H1 (cell line): ENCODE measurements around the gene KRT14. TPM values are rescaled to one million over a fixed set of nuclear protein-coding genes. Genes with fewer than 3 reads are reported as not detected.

Source experiments
- CTCF ChIA-PET: fragments of 300-600 bp; sonication (Branson Sonifier 250); formaldehyde crosslinking; loops from one replicate; lab custom pipeline; 2021; ENCODE audit not compliant: partially characterized antibody; lab: Charles Lee
- POLR2A ChIA-PET: fragments of 300-600 bp; sonication (Branson Sonifier 250); formaldehyde crosslinking; loops from one replicate; lab custom pipeline; 2021; ENCODE audit warnings: inconsistent platforms; ENCODE audit not compliant: partially characterized antibody; lab: Charles Lee
- DNase-seq, 2 experiments: peaks; one replicate each; pipeline versions ENCODE4 v3.0.0 to v3.0.0-alpha.2; 2010 to 2022; ENCODE audit warnings: low spot score in 2 of 2, low read depth in 1 of 2, mixed read lengths in 1 of 2
- FAIRE-seq: peaks from 2 replicates; lab custom pipeline; 2011; peaks lifted over from hg19 to GRCh38; lab: Jason Lieb, UNC
- H2AFZ ChIP-seq: 2 replicates; pipeline ENCODE4 v1.8.1; 2012; ENCODE audit warnings: low read length, inconsistent platforms
- H2AK5ac ChIP-seq: 2 replicates; pipeline ENCODE4 v1.6.1; 2013; ENCODE audit warnings: low read depth, low read length
- H2BK120ac ChIP-seq: replicated peaks from 2 replicates; pipeline ENCODE3; 2013; ENCODE audit warnings: low read depth, low read length, inconsistent platforms
- H2BK12ac ChIP-seq: 2 replicates; pipeline ENCODE4 v1.6.1; 2013; ENCODE audit warnings: low read depth, low read length
- H2BK15ac ChIP-seq: 2 replicates; pipeline ENCODE4 v1.6.1; 2013; ENCODE audit warnings: low read length
- H2BK20ac ChIP-seq: 2 replicates; pipeline ENCODE4 v1.6.1; 2013; ENCODE audit warnings: low read length
- H2BK5ac ChIP-seq: 2 replicates; pipeline ENCODE4 v1.6.1; 2013; ENCODE audit warnings: low read depth, low read length
- H3K14ac ChIP-seq: 2 replicates; pipeline ENCODE4 v1.6.1; 2013; ENCODE audit warnings: inconsistent platforms; ENCODE audit not compliant: insufficient read length
- H3K18ac ChIP-seq: 2 replicates; pipeline ENCODE4 v1.6.1; 2013; ENCODE audit warnings: low read length; ENCODE audit errors: extremely low read depth
- H3K23ac ChIP-seq: 2 replicates; pipeline ENCODE4 v1.6.1; 2013; ENCODE audit warnings: inconsistent platforms; ENCODE audit not compliant: insufficient read length
- H3K23me2 ChIP-seq: 2 replicates; pipeline ENCODE4 v1.6.1; 2013; ENCODE audit warnings: low read depth, low read length
- H3K27ac ChIP-seq: 2 replicates; pipeline ENCODE4 v1.6.1; 2011; ENCODE audit warnings: low read depth, low read length, inconsistent platforms
- H3K27me3 ChIP-seq, 4 experiments: replicated peaks in 1 of 4; 1 replicate in 1 of 4; 2 replicates in 3 of 4; pipeline versions ENCODE4 v1.6.1 to v1.8.1; 2011 to 2013; ENCODE audit warnings: low read length in 3 of 4, mild to moderate bottlenecking in 3 of 4, inconsistent platforms in 2 of 4, mixed read lengths in 2 of 4, moderate library complexity in 1 of 4; ENCODE audit not compliant: control insufficient read depth in 3 of 4, insufficient read depth in 3 of 4; ENCODE audit errors: extremely low read depth in 1 of 4
- H3K36me3 ChIP-seq, 4 experiments: 2 replicates each; pipeline versions ENCODE4 v1.6.1 to v1.8.1; 2011 to 2013; ENCODE audit warnings: mild to moderate bottlenecking in 4 of 4, low read length in 3 of 4, moderate library complexity in 2 of 4, control low read depth in 1 of 4, inconsistent platforms in 1 of 4; ENCODE audit not compliant: insufficient read depth in 4 of 4, control insufficient read depth in 2 of 4
- H3K4ac ChIP-seq: replicated peaks from 2 replicates; pipeline ENCODE3; 2013; ENCODE audit warnings: low read length, low read depth, mixed read lengths, inconsistent platforms; ENCODE audit not compliant: insufficient read length
- H3K4me1 ChIP-seq, 4 experiments: replicated peaks in 1 of 4; 1 replicate in 1 of 4; 2 replicates in 3 of 4; pipeline versions ENCODE4 v1.6.1 to v1.8.1; 2011 to 2013; ENCODE audit warnings: low read length in 3 of 4, inconsistent platforms in 2 of 4, mixed read lengths in 1 of 4; ENCODE audit not compliant: insufficient read depth in 4 of 4, control insufficient read depth in 3 of 4
- H3K4me2 ChIP-seq, 2 experiments: 2 replicates each; pipeline versions ENCODE4 v1.6.1 to v1.8.1; 2011 to 2013; ENCODE audit warnings: low read depth in 2 of 2, low read length in 2 of 2, control low read depth in 1 of 2, inconsistent platforms in 1 of 2, mild to moderate bottlenecking in 1 of 2; ENCODE audit not compliant: insufficient read depth in 1 of 2
- H3K4me3 ChIP-seq, 4 experiments: fragments of 200-600, 300-600 bp in 1 of 4; sonication (generic), shearing (Covaris generic), sonication (Bioruptor Twin) in 1 of 4; 2 replicates each; pipeline versions ENCODE4 v1.5.1 to v1.8.1; 2011 to 2016; ENCODE audit warnings: low read length in 4 of 4, low read depth in 3 of 4, control low read depth in 2 of 4, inconsistent platforms in 2 of 4, mild to moderate bottlenecking in 2 of 4, mixed read lengths in 1 of 4, moderate library complexity in 1 of 4; ENCODE audit not compliant: insufficient read depth in 2 of 4; ENCODE audit errors: extremely low read depth in 1 of 4
- H3K56ac ChIP-seq: replicated peaks from 2 replicates; pipeline ENCODE3; 2013; ENCODE audit warnings: low read depth, mild to moderate bottlenecking, mixed read lengths, low read length, inconsistent platforms; ENCODE audit not compliant: insufficient read length
- H3K79me1 ChIP-seq: 2 replicates; pipeline ENCODE4 v1.6.1; 2013; ENCODE audit warnings: low read depth, low read length, control low read depth
- H3K79me2 ChIP-seq, 2 experiments: 2 replicates each; pipeline versions ENCODE4 v1.6.1 to v1.8.1; 2012 to 2013; ENCODE audit warnings: low read length in 2 of 2, mild to moderate bottlenecking in 2 of 2, inconsistent platforms in 1 of 2; ENCODE audit not compliant: insufficient read depth in 2 of 2, control insufficient read depth in 1 of 2
- H3K9ac ChIP-seq, 4 experiments: replicated peaks in 1 of 4; 1 replicate in 1 of 4; 2 replicates in 3 of 4; pipeline versions ENCODE4 v1.6.1 to v1.8.1; 2011 to 2013; ENCODE audit warnings: low read depth in 3 of 4, low read length in 3 of 4, control low read depth in 2 of 4, mild to moderate bottlenecking in 2 of 4, moderate library complexity in 2 of 4, inconsistent platforms in 1 of 4; ENCODE audit errors: extremely low read depth in 1 of 4
- H3K9me3 ChIP-seq, 2 experiments: 2 replicates each; pipeline versions ENCODE4 v1.6.1 to v1.8.1; 2012 to 2013; ENCODE audit warnings: mild to moderate bottlenecking in 2 of 2, moderate library complexity in 2 of 2, control low read depth in 1 of 2, inconsistent platforms in 1 of 2, low read depth in 1 of 2, low read length in 1 of 2, mixed read lengths in 1 of 2; ENCODE audit not compliant: insufficient read depth in 2 of 2
- H4K20me1 ChIP-seq, 2 experiments: replicated peaks in 1 of 2; 2 replicates each; pipeline versions ENCODE3 to v1.8.1; 2011 to 2013; ENCODE audit warnings: inconsistent platforms in 2 of 2, low read length in 2 of 2, mild to moderate bottlenecking in 1 of 2; ENCODE audit not compliant: insufficient read depth in 2 of 2, control insufficient read depth in 1 of 2
- H4K5ac ChIP-seq: 2 replicates; pipeline ENCODE4 v1.6.1; 2013; ENCODE audit warnings: low read length, low read depth, mixed read lengths, inconsistent platforms; ENCODE audit not compliant: insufficient read length
- H4K8ac ChIP-seq: 2 replicates; pipeline ENCODE4 v1.8.0; 2013; ENCODE audit warnings: mild to moderate bottlenecking, moderate library complexity, low read length, inconsistent platforms; ENCODE audit not compliant: insufficient read depth; ENCODE audit errors: extremely low read depth
- H4K91ac ChIP-seq: replicated peaks from 2 replicates; pipeline ENCODE3; 2013; ENCODE audit warnings: low read length, mixed read lengths, inconsistent platforms; ENCODE audit not compliant: insufficient read length
- KDM5A ChIP-seq: fragments of 200-600 bp; IDR thresholded peaks from 2 replicates; pipeline ENCODE4 v1.7.1; 2012; ENCODE audit warnings: mild to moderate bottlenecking, low read length, inconsistent platforms, mixed read lengths
- RBBP5 ChIP-seq: IDR thresholded peaks from 2 replicates; pipeline ENCODE4 v1.7.1; 2012; ENCODE audit warnings: low read depth, mild to moderate bottlenecking, inconsistent platforms, low read length, moderate library complexity, borderline replicate concordance
- WGBS, 2 experiments: shearing (Covaris generic) in 1 of 2; methylation state at CpG; one replicate each; pipeline versions ENCODE4 v1.1.6 to v1.1.7; 2013 to 2015; ENCODE audit warnings: low lambda C conversion rate in 2 of 2, mixed read lengths in 2 of 2, inconsistent platforms in 1 of 2, low coverage in 1 of 2, missing lambda C conversion rate in 1 of 2; ENCODE audit not compliant: insufficient replicate concordance in 2 of 2, insufficient coverage in 1 of 2, insufficient read length in 1 of 2; ENCODE audit errors: extremely low coverage in 1 of 2, missing lambda C conversion rate in 1 of 2; 5-methylcytosine and 5-hydroxymethylcytosine counted together
- polyA plus RNA-seq, 7 experiments: library from polyadenylated mRNA; depleted of rRNA in 3 of 7; stranded (reverse) in 5 of 7; unstranded in 2 of 7; fragments of >200 nt in 5 of 7; fragments of 200-250 nt in 2 of 7; gene quantifications; 1 replicate in 5 of 7; 2 replicates in 1 of 7; 4 replicates in 1 of 7; pipeline versions ENCODE4 v1.2.1 to v1.2.3, GENCODE V29; 2011 to 2013; ENCODE audit warnings: missing spikeins in 2 of 7, mixed read lengths in 2 of 7
- total RNA-seq: library from RNA; stranded (reverse); fragmentation: NEBNext Ultra II Directional; extraction: Animal tissue kit (Norgen Biotek cat#: 25700); gene quantifications from 2 replicates; pipeline ENCODE4 v1.2.1, GENCODE V29; 2021

The KRT14 gene
- total and polyA plus RNA-seq, 2 of the 8 experiments (the other 6 are each of a cell fraction or from before 2014, with no cell fraction given), result 0.35 TPM; not detected in 1

DNA sequence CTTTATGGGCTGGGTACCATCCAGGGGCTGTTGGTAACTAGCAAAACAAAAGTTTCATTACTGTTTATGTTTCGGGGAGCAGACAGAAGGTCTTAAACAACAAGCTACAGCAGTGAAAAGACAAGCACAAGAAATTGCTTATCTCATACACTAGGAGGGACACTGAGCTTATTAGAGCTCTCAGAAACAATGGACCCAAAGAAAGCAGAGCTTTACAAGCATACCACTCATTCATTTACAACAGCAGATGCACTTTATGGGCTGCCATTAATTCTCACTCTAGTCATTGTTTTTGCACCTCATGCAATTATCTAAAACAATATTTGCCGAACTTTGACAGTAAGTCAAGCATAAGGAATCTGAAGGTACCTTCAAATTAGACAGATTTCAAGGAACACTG, 15.8 kb upstream of the KRT14 start:
- Histone ChIP-seq H4K5ac (no peak overlapping the region), H3K14ac (no peak overlapping the region), H2BK15ac (no peak overlapping the region), H3K56ac (no peak overlapping the region), H3K23me2 (peaks cover 15% of the 10 kb centered on the region; the same call in 1 of the 2 replicates), H3K79me2 (no peaks in the 10 kb centered on the region), H4K20me1 (peaks cover 0 to 2% of the 10 kb centered on the region in 2 experiments), H3K27me3 (no peaks in the 10 kb centered on the region), H2AFZ (no peak overlapping the region), H3K27ac (no peak overlapping the region), H3K4me1 (no peaks in the 10 kb centered on the region), H2AK5ac (no peak overlapping the region), H3K79me1 (no peaks in the 10 kb centered on the region), H3K9me3 (peaks cover 0 to 2% of the 10 kb centered on the region in 2 experiments; a peak in 1 of 4 replicates), H3K4me3 (no peak overlapping the region), H3K23ac (no peak overlapping the region), H3K36me3 (no peaks in the 10 kb centered on the region), H4K8ac (no peak overlapping the region), H4K91ac (no peak overlapping the region), H2BK20ac (no peak overlapping the region), H3K18ac (no peak overlapping the region), H3K4ac (no peak overlapping the region), H2BK12ac (no peak overlapping the region), H2BK120ac (no peak overlapping the region), H2BK5ac (no peak overlapping the region), H3K4me2 (no peak overlapping the region), H3K9ac (no peak overlapping the region)
- no peak for DNase-seq
- POLR2A ChIA-PET, result interaction anchor here (0.9 to 1.2 kb wide), 3 partner anchors 33 to 86 kb away, joined by 3 to 4 read pairs (median 4); partner anchors contain the start of gene EIF1
- 71% methylated on average over 2 of the region's 2 CpGs; no CpG with 5 or more reads in 1 of the 2 experiments for WGBS, 2 experiments
- CTCF ChIA-PET, result interaction anchor here (0.7 to 5.0 kb wide), 13 partner anchors 8 to 101 kb away, joined by 3 to 23 read pairs (median 5); no protein-coding TSS in a partner anchor
- TF ChIP-seq KDM5A (no peak), RBBP5 (no peak)
- FAIRE-seq, result no peak
